ENCODE results near the gene PROS1.

DNA sequence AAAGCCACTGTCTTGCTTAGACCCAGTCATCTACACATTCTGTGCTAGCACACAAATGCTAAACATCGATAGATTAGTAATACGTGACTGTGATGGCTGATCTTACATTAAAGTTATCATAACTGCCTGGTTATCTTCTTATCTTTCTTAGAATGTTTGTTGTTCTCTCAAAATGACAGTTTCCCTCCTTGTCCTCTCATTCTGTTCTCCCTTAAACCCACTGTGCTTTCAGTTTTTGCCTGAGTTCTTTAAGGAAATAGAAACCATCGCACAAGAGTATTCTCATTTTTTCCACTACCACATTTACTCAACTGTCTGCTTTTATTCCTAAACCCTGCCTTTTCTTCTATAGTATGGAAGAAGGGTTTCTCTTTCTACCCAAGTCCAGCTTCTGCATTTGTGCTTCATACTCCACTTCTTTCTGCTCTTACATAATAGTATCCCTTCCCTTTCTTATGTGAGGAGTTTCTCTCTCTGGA, 37.6 kb upstream of the PROS1 start:
- TF ChIP-seq, protein P1, sequence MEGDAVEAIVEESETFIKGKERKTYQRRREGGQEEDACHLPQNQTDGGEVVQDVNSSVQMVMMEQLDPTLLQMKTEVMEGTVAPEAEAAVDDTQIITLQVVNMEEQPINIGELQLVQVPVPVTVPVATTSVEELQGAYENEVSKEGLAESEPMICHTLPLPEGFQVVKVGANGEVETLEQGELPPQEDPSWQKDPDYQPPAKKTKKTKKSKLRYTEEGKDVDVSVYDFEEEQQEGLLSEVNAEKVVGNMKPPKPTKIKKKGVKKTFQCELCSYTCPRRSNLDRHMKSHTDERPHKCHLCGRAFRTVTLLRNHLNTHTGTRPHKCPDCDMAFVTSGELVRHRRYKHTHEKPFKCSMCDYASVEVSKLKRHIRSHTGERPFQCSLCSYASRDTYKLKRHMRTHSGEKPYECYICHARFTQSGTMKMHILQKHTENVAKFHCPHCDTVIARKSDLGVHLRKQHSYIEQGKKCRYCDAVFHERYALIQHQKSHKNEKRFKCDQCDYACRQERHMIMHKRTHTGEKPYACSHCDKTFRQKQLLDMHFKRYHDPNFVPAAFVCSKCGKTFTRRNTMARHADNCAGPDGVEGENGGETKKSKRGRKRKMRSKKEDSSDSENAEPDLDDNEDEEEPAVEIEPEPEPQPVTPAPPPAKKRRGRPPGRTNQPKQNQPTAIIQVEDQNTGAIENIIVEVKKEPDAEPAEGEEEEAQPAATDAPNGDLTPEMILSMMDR (IDR thresholded peaks at IDR 0.05), result no peak
- TF ChIP-seq POLR2A (IDR thresholded peaks at IDR 0.05) (no peak), POLR2AphosphoS5 (IDR thresholded peaks at IDR 0.05) (no peak), EP300 (IDR thresholded peaks at IDR 0.05; ENCODE audit: low read depth) (no peak)
